Raji (cell line): Measurements from ENCODE around the gene SLC9A8.

Source experiments
- POLR2A ChIP-seq: IDR thresholded peaks from 2 replicates; pipeline ENCODE4 v1.6.1; 2011; ENCODE audit warnings: low read depth, low read length, control low read depth; ENCODE audit not compliant: insufficient read depth

SLC9A8 gene

DNA sequence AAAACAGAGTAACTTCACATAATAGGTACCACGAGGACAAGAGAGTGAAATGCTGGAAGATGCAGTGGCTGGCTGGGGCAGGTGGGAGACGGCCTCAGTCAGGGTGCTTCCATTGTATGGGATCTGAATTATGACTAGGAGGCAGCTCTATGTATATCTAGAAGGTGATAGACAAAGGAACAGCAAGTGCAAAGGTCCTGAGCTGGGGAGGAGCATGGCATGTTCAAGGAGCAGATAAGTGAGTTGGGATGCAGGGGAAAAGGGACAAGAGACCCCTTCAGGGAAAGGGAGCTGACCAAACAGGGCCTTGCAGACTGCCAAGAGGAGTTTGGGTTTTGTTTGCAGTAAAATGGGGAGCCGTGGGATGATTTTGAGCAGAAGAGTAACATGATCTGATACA, 8.3 kb upstream of the SLC9A8 start:
- TF ChIP-seq POLR2A, result no peak

DNA sequence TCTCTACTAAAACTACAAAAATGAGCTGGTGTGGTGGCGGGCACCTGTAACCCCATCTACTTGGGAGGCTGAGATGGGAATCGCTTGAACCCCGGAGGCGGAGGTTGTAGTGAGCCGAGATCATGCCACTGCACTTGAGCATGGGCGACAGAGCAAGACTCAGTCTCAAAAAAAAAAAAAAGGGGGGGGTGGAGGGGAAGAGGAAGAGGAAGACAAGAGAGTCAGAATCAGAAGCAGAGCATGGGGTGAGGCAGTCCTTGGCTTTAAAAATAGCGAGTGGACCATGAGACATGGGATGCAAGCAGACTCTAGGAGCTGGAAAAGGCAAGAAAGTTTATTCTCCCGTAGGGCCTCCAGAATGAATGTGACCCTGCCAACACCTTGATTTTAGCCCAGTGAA, 3.9 kb upstream of the SLC9A8 start:
- TF ChIP-seq POLR2A, result no peak

GRCh38 chr20:49809803-49810359, 2.7 kb upstream of the SLC9A8 start:
- no peak for TF ChIP-seq POLR2A

DNA sequence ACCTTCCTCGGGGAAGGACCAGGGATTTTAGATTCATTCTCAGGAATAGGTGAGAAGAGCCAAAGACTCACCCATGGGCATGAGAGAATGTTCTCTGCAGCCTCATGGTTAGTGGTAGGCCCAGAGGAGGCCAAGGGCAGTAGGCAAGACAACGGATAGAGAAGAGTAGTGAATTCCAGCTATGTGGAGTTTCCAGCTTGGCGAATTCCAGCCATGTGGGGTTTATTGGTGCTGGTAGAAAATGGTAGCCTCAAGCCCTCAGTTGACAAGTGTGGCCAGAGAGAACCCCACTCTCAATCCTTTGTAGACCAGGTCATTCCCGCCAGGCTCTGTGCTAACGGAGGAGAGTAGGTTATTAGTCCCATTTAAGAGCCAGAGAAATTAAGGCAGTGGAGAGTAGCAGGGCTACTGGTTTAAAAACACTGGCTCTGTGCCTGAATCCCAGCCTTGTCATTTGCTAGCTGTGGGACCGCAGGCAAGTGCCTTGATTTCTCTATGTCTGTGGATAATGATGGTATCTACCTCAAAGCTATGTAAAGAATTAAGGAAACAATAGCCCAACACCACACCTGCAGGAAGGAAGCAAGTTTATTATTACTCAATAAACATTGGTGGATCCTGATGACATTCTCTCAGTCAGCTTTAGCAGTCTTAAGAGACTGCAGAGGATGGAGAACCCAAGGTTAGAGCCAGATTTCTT, 2.0 kb upstream of the SLC9A8 start:
- no peak for TF ChIP-seq POLR2A

- TF ChIP-seq POLR2A, result no peak
These were observed 662 bp upstream of the SLC9A8 start for GRCh38 chr20:49811825-49812506.

- no peak for TF ChIP-seq POLR2A
These were observed 812 bp downstream of the SLC9A8 start for GRCh38 chr20:49813305-49813974.

DNA sequence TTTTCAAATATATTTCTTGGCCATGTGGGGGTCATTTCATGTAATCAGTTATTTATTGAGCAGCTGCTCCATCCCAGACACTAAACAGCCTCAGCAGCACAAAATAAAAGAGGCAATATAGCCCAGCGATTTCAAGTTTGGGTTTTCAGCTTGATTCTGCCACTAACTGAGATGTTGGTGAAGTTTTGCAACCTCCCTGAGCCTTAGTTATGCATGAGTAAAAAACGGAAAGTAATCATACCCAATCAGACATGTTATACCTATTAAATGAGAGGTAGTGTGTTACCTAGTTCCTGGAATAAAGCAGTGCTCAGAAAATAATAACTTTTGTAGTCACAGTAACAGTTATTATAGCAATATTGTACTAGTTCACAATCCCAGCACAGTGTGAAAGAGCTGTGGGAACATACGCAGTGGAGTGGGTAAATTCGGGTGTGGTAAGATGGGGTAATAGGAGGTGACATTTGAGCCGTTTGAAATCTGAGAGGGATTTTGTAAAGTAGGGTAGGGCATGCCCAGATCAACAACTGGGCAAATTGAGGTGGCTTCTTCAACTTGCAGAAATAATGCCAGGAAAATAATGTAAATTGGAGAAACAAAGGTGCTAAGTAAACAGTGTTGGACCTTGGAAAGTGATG, 1.5 kb downstream of the SLC9A8 start:
- TF ChIP-seq POLR2A, result no peak; the same call in 1 of the 2 replicates

- TF ChIP-seq POLR2A, result no peak
These were observed 6.2 kb downstream of the SLC9A8 start for GRCh38 chr20:49818816-49819215.

GRCh38 chr20:49819702-49820101, 7.1 kb downstream of the SLC9A8 start:
- no peak for TF ChIP-seq POLR2A

DNA sequence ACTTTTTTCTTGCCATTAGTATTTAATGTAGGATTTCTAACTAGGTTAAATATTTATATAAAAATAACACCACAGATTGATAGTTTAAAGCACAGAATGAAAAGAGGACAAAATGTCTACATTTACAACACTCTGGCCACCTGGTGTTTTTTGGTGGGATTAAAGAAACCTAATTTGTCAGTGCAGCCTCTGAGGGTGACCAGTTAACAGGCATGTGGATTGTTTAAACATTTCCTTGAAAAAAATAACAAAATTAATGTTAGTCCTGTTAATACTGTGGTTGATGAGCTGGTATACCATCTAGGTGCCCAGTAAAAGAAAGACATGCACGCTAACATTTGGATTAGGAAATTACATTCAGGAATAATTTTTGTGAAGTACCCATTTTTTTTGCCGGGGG, 8.8 kb downstream of the SLC9A8 start:
- no peak for TF ChIP-seq POLR2A

- TF ChIP-seq POLR2A, result no peak
These were observed 9.3 kb downstream of the SLC9A8 start for GRCh38 chr20:49821870-49822331.

- TF ChIP-seq POLR2A, result no peak
These were observed 10.7 kb downstream of the SLC9A8 start for GRCh38 chr20:49823152-49823847.

DNA sequence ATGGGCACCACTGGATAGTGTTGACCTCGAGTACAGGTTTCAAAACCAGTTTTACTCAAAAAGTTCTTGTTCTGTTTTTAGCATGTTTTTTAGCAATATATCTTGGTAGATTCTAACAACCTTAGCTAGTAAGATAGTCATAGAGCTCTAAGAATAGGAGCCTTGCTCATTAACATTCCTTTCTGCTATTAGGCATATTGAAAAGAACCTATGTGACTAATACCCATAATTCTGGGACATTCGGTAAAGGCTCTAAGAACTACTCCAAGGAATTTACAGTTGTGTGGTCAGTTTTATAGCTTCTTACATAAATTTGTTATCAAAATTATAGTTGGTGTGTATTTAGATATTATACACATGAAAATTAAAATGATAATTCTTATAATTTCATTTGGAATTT, 11.6 kb downstream of the SLC9A8 start:
- no peak for TF ChIP-seq POLR2A

DNA sequence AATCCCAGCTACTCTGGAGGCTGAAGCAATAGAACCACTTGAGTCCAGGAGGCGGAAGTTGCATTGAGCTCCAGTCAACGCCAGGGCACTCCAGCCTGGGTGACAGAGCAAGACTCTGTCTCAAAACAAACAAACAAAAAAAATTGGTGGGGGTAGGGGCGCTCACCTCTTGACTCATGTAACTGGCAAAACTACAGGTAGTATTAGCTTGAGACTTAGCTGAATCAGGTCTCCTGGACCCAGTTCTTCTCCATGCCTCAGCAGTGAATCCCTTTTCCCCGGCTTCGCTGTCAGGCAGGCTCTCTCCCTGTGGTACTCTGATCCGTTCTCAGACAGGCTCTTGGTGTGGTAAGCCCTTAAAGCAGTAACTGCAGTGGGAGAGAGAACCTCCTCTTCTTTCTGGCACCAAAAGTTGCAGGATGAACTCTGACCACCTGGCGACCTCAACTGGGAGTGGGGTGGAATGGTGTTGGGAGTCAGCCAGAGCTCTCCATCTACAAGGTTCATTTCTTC, 12.9 kb downstream of the SLC9A8 start:
- no peak for TF ChIP-seq POLR2A
